PC-9 (cell line): ENCODE results near the gene TBX15. TPM values are rescaled to one million over a fixed set of nuclear protein-coding genes. Genes with fewer than 3 reads are reported as not detected.
"Not testable (repeated sequence)": the region's sequence is repeated elsewhere in the genome, so short reads cannot be mapped to it uniquely, and the experiment has no call there.

Experiments used
- BruUV-seq: library from RNA; stranded (reverse); fragments of 400-500 nt; replicated peaks from 2 replicates; lab custom pipeline; 2021; lab: Mats Ljungman, UMichigan
- CTCF ChIA-PET: fragments of 300-600 bp; sonication (Branson Sonifier 250); formaldehyde crosslinking; loops from one replicate; lab custom pipeline; 2022; ENCODE audit warnings: antibody characterized with exemption; lab: Charles Lee
- POLR2A ChIA-PET: fragments of 300-600 bp; sonication (Branson Sonifier 250); formaldehyde crosslinking; loops from one replicate; lab custom pipeline; 2022; ENCODE audit warnings: antibody characterized with exemption; ENCODE audit not compliant: unreplicated experiment; lab: Charles Lee
- DNase-seq, 2 experiments: peaks; one replicate each; pipeline versions ENCODE4 v3.0.0 to v3.0.0-alpha.2; 2015 to 2022; ENCODE audit warnings: mixed read lengths in 1 of 2
- H2AFZ ChIP-seq: fragments of 200-600 bp; sonication (generic); 2 replicates; pipeline ENCODE4 v1.8.1; 2017; ENCODE audit warnings: antibody characterized with exemption
- H3F3A ChIP-seq: fragments of 200-600 bp; sonication (generic); 2 replicates; pipeline ENCODE4 v1.8.1; 2017; ENCODE audit warnings: antibody characterized with exemption, mild to moderate bottlenecking, low read depth; ENCODE audit not compliant: insufficient read depth
- H3K27ac ChIP-seq: fragments of 200-600 bp; sonication (generic); 2 replicates; pipeline ENCODE4 v1.6.1; 2016; ENCODE audit warnings: mixed run types
- H3K27me3 ChIP-seq: fragments of 200-600 bp; sonication (generic); 2 replicates; pipeline ENCODE4 v1.6.1; 2016; ENCODE audit warnings: low read depth, mixed run types; ENCODE audit not compliant: insufficient read depth
- H3K36me3 ChIP-seq: fragments of 200-600 bp; sonication (generic); 2 replicates; pipeline ENCODE4 v1.6.1; 2016; ENCODE audit warnings: low read depth, mixed run types
- H3K4me1 ChIP-seq: fragments of 200-600 bp; sonication (generic); replicated peaks from 2 replicates; pipeline ENCODE4 v1.6.1; 2016; ENCODE audit warnings: mixed run types; ENCODE audit not compliant: insufficient read depth
- H3K4me2 ChIP-seq: fragments of 200-600 bp; sonication (generic); 2 replicates; pipeline ENCODE4 v1.6.1; 2017; ENCODE audit warnings: mixed run types
- H3K4me3 ChIP-seq: fragments of 200-600 bp; sonication (generic); 2 replicates; pipeline ENCODE4 v1.6.1; 2016; ENCODE audit warnings: mixed run types
- H3K79me2 ChIP-seq: fragments of 200-600 bp; sonication (generic); 2 replicates; pipeline ENCODE4 v1.6.1; 2017; ENCODE audit warnings: low read depth, mixed run types
- H3K9me2 ChIP-seq: fragments of 200-600 bp; sonication (generic); 2 replicates; pipeline ENCODE4 v1.8.1; 2017; ENCODE audit warnings: mild to moderate bottlenecking; ENCODE audit not compliant: insufficient read depth
- H3K9me3 ChIP-seq: fragments of 200-600 bp; sonication (generic); 2 replicates; pipeline ENCODE4 v1.8.1; 2016; ENCODE audit warnings: low read depth; ENCODE audit not compliant: insufficient read depth
- H4K20me1 ChIP-seq: fragments of 200-600 bp; sonication (generic); 2 replicates; pipeline ENCODE4 v1.8.1; 2017; ENCODE audit not compliant: insufficient read depth
- CTCF ChIP-seq: fragments of 200-600 bp; sonication (generic); conservative IDR thresholded peaks from 2 replicates; pipeline ENCODE4 v1.6.1; 2017; ENCODE audit warnings: mixed run types, antibody characterized with exemption, mild to moderate bottlenecking, moderate library complexity
- EZH2 ChIP-seq: fragments of 200-600 bp; sonication (generic); IDR thresholded peaks from 2 replicates; pipeline ENCODE4 v1.8.0; 2017; ENCODE audit warnings: antibody characterized with exemption, low read depth
- intact Hi-C: fragments of 100-400 bp; cut with micrococcal nuclease; formaldehyde crosslinking; loops from one replicate; pipeline ENCODE4 v1.10.0; 2022; ENCODE audit not compliant: unreplicated experiment
- total RNA-seq: library from RNA; stranded (reverse); gene quantifications from 2 replicates; pipeline ENCODE4 v1.2.3, GENCODE V29; 2021

Gene TBX15
- total RNA-seq, 1 experiment from 2014 or later, result not detected

GRCh38 chr1:118920124-118920717 is 67.9 kb downstream of the TBX15 start:
- no peak for TF ChIP-seq EZH2
- no peak for TF ChIP-seq CTCF
- Histone ChIP-seq H3K4me3 (no peak overlapping the region), H2AFZ (no peak overlapping the region), H3K4me2 (no peak overlapping the region), H3K9me3 (no peaks in the 10 kb centered on the region), H4K20me1 (no peaks in the 10 kb centered on the region), H3K27ac (no peak overlapping the region), H3K36me3 (no peaks in the 10 kb centered on the region), H3K9me2 (no peaks in the 10 kb centered on the region), H3F3A (no peaks in the 10 kb centered on the region), H3K27me3 (peaks cover 39% of the 10 kb centered on the region; the same call in 1 of the 2 replicates), H3K4me1 (no peaks in the 10 kb centered on the region), H3K79me2 (no peaks in the 10 kb centered on the region)
- ChIA-PET POLR2A (no interaction called here), CTCF (no interaction called here)
- intact Hi-C loops, result no loop called here
- no peak for DNase-seq
- BruUV-seq, result no TSS peak

GRCh38 chr1:118918940-118919259 is 69.2 kb downstream of the TBX15 start:
- DNase-seq, result no peak
- peaks cover 35% of the 10 kb centered on the region; the same call in 1 of the 2 replicates for H3K27me3 ChIP-seq
- no peak overlapping the region for H3K27ac ChIP-seq
- H3K4me3 ChIP-seq, result no peak overlapping the region
- H3K36me3 ChIP-seq, result no peaks in the 10 kb centered on the region
- no peaks in the 10 kb centered on the region for H3K79me2 ChIP-seq
- no peak overlapping the region for H3K4me2 ChIP-seq
- H3K9me3 ChIP-seq, result no peaks in the 10 kb centered on the region
- ChIA-PET CTCF (no interaction called here), POLR2A (no interaction called here)
- no peaks in the 10 kb centered on the region for H4K20me1 ChIP-seq
- no peaks in the 10 kb centered on the region for H3F3A ChIP-seq
- intact Hi-C loops, result no loop called here
- H2AFZ ChIP-seq, result no peak overlapping the region
- BruUV-seq, result no TSS peak
- TF ChIP-seq CTCF, result no peak
- no peak for TF ChIP-seq EZH2
- H3K9me2 ChIP-seq, result no peaks in the 10 kb centered on the region
- H3K4me1 ChIP-seq, result no peaks in the 10 kb centered on the region

- Histone ChIP-seq H3K79me2 (no peaks in the 10 kb centered on the region), H2AFZ (no peak overlapping the region), H4K20me1 (no peaks in the 10 kb centered on the region), H3K4me2 (no peak overlapping the region), H3K4me3 (no peak overlapping the region), H3K9me2 (no peaks in the 10 kb centered on the region), H3K27ac (no peak overlapping the region), H3K9me3 (no peaks in the 10 kb centered on the region), H3K4me1 (no peaks in the 10 kb centered on the region), H3K27me3 (peaks cover 34% of the 10 kb centered on the region; the same call in 1 of the 2 replicates), H3F3A (no peaks in the 10 kb centered on the region), H3K36me3 (no peaks in the 10 kb centered on the region)
- no TSS peak for BruUV-seq
- no peak for TF ChIP-seq CTCF
- TF ChIP-seq EZH2, result no peak
- ChIA-PET POLR2A (no interaction called here), CTCF (no interaction called here)
- intact Hi-C loops, result no loop called here
- DNase-seq, result no peak
Observed at GRCh38 chr1:118918230-118918939, 69.8 kb downstream of the TBX15 start.

DNA sequence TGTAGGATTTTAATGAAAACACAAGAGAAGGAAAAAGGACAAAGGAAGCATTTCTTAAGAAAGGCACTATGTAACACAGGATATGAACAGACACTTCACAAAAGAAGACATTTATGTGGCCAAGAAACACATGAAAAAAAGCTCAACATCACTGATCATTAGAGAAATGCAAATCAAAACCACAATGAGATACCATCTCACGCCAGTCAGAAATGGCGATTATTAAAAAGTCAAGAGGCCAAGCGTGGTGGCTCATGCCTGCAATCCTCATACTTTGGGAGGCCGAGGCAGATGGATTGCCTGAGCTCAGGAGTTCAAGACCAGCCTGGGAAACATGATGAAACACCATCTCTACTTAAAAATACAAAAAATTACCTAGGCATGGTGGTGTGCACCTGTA is 71.8 kb downstream of the TBX15 start:
- H3F3A ChIP-seq, H2AFZ ChIP-seq, H3K27ac ChIP-seq, H3K4me3 ChIP-seq, H3K9me2 ChIP-seq, CTCF ChIA-PET, H4K20me1 ChIP-seq, H3K9me3 ChIP-seq, H3K4me2 ChIP-seq, POLR2A ChIA-PET, H3K4me1 ChIP-seq, intact Hi-C loops, H3K36me3 ChIP-seq, DNase-seq, BruUV-seq, H3K79me2 ChIP-seq: not testable (repeated sequence)
- H3K27me3 ChIP-seq, result peaks cover 22% of the 10 kb centered on the region; the same call in 1 of the 2 replicates
